Right cardiac atrium (tissue), 5 donors: ENCODE measurements around the gene ATMIN. TPM values are rescaled to one million over a fixed set of nuclear protein-coding genes. Genes with fewer than 3 reads are reported as not detected.

Source experiments
- ATAC-seq, 2 donors: fragments of 200-7000 bp; cut with Tn5 transposase; one replicate each; pipeline versions ENCODE4 v1.8.0 to v1.9.1; 2020; ENCODE audit warnings: moderate library complexity in 2 of 2, mild to moderate bottlenecking in 1 of 2
- DNase-seq, 3 donors: peaks; one replicate each; pipeline ENCODE4 v3.0.0-alpha.2; 2020
- H3K27ac ChIP-seq: one replicate; pipeline ENCODE4 v1.5.1; 2013; ENCODE audit warnings: mild to moderate bottlenecking, low read length, control low read depth, moderate library complexity
- H3K27me3 ChIP-seq: one replicate; pipeline ENCODE4 v1.6.1; 2013; ENCODE audit not compliant: control insufficient read depth, insufficient read depth
- H3K4me1 ChIP-seq: one replicate; pipeline ENCODE4 v1.6.1; 2013; ENCODE audit warnings: low read length; ENCODE audit not compliant: control insufficient read depth, insufficient read depth
- H3K4me3 ChIP-seq: one replicate; pipeline ENCODE4 v1.5.1; 2013; ENCODE audit warnings: low read length, control low read depth
- H3K9me3 ChIP-seq: one replicate; pipeline ENCODE4 v1.6.1; 2013; ENCODE audit warnings: low read length; ENCODE audit not compliant: control insufficient read depth
- WGBS: extraction: QIAGEN DNeasy Blood & Tissue Kit; methylation state at CpG from one replicate; pipeline ENCODE4 v1.1.7; 2013; 5-methylcytosine and 5-hydroxymethylcytosine counted together
- intact Hi-C, 4 donors: fragments of 100-400 bp; cut with DNase I; formaldehyde crosslinking; loops; one replicate each; pipeline versions ENCODE4 v1.11.0 to v1.14.0; 2022 to 2023
- polyA plus RNA-seq: library from polyadenylated mRNA; stranded (reverse); fragments of 200-250 nt; gene quantifications from one replicate; pipeline ENCODE4 v1.2.3, GENCODE V29; 2013
- total RNA-seq, 4 donors: library from RNA; stranded (reverse); fragmentation: NEBNext Ultra II Directional; extraction: Animal tissue kit (Norgen Biotek cat#: 25700); gene quantifications; one replicate each; pipeline ENCODE4 v1.2.1, GENCODE V29; 2021
- donor health status: healthy with polysubstance abuse.
- donor health status: DM: no; HTN: yes; CAD: no.
- donor health status: DM: no; HTN: no; CAD: no.
- donor health status: DM: no; HTN: yes; CAD: no; lungs with severe emphysema.
- donor health status: DM: yes; HTN: yes; CAD: no.

ATMIN gene
- total and polyA plus RNA-seq, 5 donors: 9.4 to 25.7 (median 21.0) TPM

DNA sequence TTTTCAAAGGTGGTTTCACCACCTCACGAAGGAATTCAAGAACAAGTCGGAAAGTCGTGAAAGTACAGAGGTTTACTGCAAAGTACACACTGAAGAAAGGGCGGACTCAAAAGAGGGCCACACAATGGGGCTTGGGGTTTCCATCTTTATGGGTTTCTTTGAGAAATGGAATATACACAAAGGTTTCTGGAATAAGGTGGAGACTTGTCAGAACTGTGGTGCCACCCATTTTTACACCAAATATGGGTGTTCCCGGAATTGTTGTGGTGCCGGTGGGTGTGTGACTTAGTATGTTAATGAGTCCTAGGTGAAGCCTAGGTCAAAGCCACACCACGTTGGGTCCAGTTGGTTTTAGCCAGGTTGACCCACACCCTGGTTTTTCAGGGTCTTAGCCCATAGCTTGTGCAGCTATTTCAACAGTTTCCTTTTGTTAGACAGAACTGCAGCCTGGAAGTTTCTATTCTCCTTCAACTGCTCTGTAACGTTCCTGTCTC lies 61.1 kb downstream of the ATMIN start:
- Histone ChIP-seq H3K27ac (no peak overlapping the region), H3K27me3 (no peaks in the 10 kb centered on the region), H3K9me3 (no peaks in the 10 kb centered on the region), H3K4me3 (no peak overlapping the region), H3K4me1 (no peaks in the 10 kb centered on the region)
- ATAC-seq: no peak
- DNase-seq: no peak
- 49% methylated on average over 8 of the region's 8 CpGs for WGBS
- intact Hi-C loops: no loop called here

Other genes with a start within 250 kb of the ATMIN start
- 1 to 10 TPM; 3.2 to 5.1 (median 4.2) TPM for gene CDYL2, start 231.2 kb upstream of the ATMIN start, total RNA-seq
- gene CDYL2, start 231.2 kb upstream of the ATMIN start, polyA plus RNA-seq: 0.77 TPM
- gene CMC2, start 29.0 kb upstream of the ATMIN start, total RNA-seq: 100 to 1,000 TPM; 117 to 127 (median 125) TPM
- gene CMC2, start 29.0 kb upstream of the ATMIN start, polyA plus RNA-seq: 342 TPM
- 10 to 100 TPM in 1 of 4 donors, 1 to 10 TPM in 3; 6.4 to 11.8 (median 7.9) TPM for gene CENPN, start 28.6 kb upstream of the ATMIN start, total RNA-seq
- 4.9 TPM for gene CENPN, start 28.6 kb upstream of the ATMIN start, polyA plus RNA-seq
- gene C16orf46, start 41.4 kb downstream of the ATMIN start, total RNA-seq: under 1 TPM in 2 of 4 donors, not detected in 2; 0.47 to 0.97 TPM
- gene C16orf46, start 41.4 kb downstream of the ATMIN start, polyA plus RNA-seq: 0.52 TPM
- gene GCSH, start 60.6 kb downstream of the ATMIN start, total RNA-seq: 10 to 100 TPM; 23.4 to 32.3 (median 30.3) TPM
- 32.0 TPM for gene GCSH, start 60.6 kb downstream of the ATMIN start, polyA plus RNA-seq
- gene BCO1, start 202.8 kb downstream of the ATMIN start, total RNA-seq: not detected
- not detected for gene BCO1, start 202.8 kb downstream of the ATMIN start, polyA plus RNA-seq